Measurements from ENCODE around the gene SUN5. TPM values are rescaled to one million over a fixed set of nuclear protein-coding genes. Genes with fewer than 3 reads are reported as not detected.

SUN5 gene
- total RNA-seq, 6 experiments from 2014 or later = not detected

DNA sequence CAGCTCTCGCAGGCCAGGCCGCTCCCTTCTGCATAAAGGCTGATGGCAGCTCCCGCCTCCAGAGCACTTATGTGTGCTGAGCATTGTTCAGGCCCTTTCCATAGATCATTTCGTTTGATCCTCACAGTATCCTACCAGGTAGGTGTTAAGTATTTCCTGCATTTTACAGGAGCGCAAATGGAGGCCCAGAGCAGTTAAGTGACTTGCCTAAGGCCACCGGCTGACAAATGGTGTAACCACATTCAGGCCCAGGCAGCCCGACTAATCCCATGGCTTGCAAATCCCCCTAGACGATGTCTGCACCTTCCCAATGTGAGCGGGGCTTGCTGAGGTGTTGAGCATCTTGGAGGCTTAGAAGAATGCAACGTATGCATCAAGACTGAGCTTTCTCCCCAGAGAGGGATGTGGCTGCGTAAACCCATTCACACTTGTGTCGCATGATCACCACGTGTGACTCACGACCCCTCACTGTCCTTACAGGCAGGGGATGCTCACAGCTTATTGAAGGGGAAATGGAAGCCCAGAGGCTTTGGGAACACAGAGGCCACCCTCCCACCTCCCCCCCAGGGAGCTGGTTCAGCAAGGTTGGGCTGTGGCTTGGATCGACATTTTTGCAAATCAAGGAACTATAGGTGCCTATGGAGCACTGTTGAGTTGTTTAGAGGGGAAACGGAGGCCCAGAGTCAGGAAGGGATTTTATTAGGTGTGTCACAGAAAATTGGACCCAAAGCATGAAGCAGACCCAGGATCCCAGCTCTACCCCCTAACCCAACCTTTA is 10.3 kb upstream of the SUN5 start:
- H3K27ac Mint-ChIP-seq = no peak overlapping the region
- TF ChIP-seq, protein P1, sequence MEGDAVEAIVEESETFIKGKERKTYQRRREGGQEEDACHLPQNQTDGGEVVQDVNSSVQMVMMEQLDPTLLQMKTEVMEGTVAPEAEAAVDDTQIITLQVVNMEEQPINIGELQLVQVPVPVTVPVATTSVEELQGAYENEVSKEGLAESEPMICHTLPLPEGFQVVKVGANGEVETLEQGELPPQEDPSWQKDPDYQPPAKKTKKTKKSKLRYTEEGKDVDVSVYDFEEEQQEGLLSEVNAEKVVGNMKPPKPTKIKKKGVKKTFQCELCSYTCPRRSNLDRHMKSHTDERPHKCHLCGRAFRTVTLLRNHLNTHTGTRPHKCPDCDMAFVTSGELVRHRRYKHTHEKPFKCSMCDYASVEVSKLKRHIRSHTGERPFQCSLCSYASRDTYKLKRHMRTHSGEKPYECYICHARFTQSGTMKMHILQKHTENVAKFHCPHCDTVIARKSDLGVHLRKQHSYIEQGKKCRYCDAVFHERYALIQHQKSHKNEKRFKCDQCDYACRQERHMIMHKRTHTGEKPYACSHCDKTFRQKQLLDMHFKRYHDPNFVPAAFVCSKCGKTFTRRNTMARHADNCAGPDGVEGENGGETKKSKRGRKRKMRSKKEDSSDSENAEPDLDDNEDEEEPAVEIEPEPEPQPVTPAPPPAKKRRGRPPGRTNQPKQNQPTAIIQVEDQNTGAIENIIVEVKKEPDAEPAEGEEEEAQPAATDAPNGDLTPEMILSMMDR (IDR thresholded peaks at IDR 0.05) = no peak
- no peaks in the 10 kb centered on the region for H3K36me3 Mint-ChIP-seq (ENCODE audit: low read depth)
- peaks cover 52% of the 10 kb centered on the region for H3K27me3 Mint-ChIP-seq (ENCODE audit: insufficient read depth)
- no peaks in the 10 kb centered on the region for H3K4me1 Mint-ChIP-seq (ENCODE audit: low read depth)
- no peak overlapping the region for H3K4me3 Mint-ChIP-seq
- H3K9me3 Mint-ChIP-seq = no peaks in the 10 kb centered on the region
- no peak for DNase-seq

DNA sequence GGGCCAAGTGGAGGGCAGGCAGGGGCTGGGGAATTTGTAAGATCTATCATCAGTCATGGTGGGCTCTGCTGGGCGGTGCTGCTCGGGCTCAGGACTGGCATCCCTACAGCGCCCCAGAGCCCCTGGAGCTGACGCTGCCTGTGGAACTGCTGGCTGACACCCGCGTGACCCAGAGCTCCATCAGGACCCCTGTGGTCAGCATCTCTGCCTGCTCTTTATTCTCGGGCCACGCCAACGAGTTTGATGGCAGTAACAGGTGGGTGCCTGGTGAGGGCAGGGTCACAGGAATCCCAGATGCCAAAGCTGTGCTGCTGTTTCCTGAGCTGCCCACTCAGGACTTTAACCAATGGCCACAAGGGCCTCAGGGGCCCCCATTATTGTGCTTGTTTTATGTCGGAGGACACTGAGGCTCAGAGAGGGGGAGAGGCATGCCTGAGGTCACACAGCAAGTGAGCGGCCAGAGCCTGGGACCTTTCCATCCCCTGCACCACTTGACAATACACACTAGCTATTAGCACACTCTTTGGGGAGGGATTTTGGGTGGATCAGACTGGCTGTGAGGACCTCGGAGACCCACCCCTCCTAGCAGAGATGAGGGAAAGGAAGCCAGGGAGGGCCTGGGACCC is 9.6 kb upstream of the SUN5 start:
- TF ChIP-seq, protein P1 (IDR thresholded peaks at IDR 0.05) = no peak
- no peak overlapping the region for H3K4me3 Mint-ChIP-seq
- no peak for DNase-seq

DNA sequence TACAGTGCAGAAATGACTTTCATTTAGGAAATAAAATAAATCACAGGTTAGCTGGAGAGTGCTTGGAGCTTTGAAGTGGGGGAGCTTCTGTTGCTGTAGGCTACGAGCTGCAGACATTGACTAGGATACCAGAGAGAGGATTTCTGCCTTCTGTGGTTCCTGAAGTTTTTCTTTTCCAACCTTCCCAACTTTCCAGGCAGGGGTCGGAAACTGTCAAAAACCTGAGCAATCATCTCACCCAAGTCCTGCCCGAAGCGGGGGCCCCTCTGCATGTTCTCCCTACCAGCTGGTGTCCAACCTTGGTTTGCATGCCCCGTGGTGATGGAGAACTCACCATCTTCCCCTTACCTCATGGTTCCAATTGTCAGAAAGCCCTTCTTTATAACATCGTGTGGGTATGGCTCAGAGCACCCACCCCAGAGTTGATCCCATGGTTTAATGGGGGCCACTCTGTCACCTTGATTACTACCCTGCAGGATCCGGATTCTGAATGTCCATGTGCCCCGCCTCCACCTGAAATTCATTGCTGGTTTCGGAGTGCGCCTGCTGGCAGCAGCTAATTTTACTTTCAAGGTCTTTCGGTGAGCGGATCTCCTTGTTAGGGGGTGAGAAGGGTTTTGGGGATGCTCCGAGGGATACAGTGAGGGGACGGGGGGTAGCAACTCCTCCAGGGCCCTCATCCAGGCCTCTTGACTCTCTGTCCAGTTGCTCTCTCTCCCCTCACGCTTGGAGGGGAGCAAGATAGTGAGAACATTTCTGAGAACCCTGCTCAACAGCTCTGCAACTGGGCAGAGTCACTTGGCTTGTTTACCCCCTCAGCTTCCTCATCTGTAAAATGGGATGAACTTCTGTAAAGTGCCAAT is 8.3 kb upstream of the SUN5 start:
- no peak overlapping the region for H3K4me3 Mint-ChIP-seq
- TF ChIP-seq, protein P1 (IDR thresholded peaks at IDR 0.05) = no peak
- H3K27me3 Mint-ChIP-seq (ENCODE audit: insufficient read depth) = peaks cover 46% of the 10 kb centered on the region
- H3K9me3 Mint-ChIP-seq = no peaks in the 10 kb centered on the region
- H3K4me1 Mint-ChIP-seq (ENCODE audit: low read depth) = no peaks in the 10 kb centered on the region
- no peaks in the 10 kb centered on the region for H3K36me3 Mint-ChIP-seq (ENCODE audit: low read depth)
- no peak for DNase-seq
- no peak overlapping the region for H3K27ac Mint-ChIP-seq

More for the DNA sequence above, 9.6 kb upstream of the SUN5 start:
- H3K36me3 Mint-ChIP-seq (ENCODE audit: low read depth) = no peaks in the 10 kb centered on the region
- no peaks in the 10 kb centered on the region for H3K4me1 Mint-ChIP-seq (ENCODE audit: low read depth)
- H3K27me3 Mint-ChIP-seq (ENCODE audit: insufficient read depth) = peaks cover 47% of the 10 kb centered on the region
- no peak overlapping the region for H3K27ac Mint-ChIP-seq
- H3K9me3 Mint-ChIP-seq = no peaks in the 10 kb centered on the region

DNA sequence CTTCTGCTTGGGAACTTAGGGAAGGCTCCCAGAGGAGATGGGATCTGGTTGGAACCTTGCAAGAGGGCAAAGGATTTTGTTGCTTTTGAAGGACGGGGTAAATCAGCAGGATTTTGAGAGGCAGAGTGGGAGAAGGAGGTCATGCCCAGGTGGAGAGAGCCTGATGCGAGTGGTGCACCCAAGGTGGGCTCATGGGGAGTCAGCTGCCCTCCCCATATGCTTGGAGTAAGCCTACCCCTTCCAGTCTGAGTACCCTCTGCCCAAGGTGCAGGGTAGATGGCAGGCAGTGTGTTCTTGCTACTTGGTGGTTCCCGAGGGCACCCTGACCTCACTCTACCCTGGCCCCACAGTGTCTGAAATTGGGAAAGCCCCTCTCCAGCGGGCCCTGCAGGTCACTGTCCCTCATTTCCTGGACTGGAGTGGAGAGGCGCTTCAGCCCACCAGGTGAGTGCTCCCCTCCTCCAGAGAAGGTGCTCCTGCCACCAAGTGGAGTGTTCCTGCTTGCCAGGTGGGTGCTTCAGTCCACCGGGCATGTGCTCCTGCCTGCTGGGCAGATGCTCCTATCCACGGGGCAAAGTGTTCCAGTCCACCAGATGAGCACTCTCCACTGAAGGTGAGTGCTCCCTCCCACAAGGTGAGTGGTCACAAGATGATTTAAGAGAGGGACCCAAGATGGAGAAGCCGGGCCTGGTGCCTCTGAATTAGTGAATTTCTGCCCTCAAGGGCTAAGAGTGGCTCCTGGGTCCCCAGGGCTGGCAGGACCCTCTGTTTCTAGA is 6.6 kb upstream of the SUN5 start:
- Mint-ChIP-seq H3K9me3 (no peaks in the 10 kb centered on the region), H3K36me3 (ENCODE audit: low read depth) (no peaks in the 10 kb centered on the region), H3K27me3 (ENCODE audit: insufficient read depth) (peaks cover 36% of the 10 kb centered on the region), H3K27ac (no peak overlapping the region), H3K4me1 (ENCODE audit: low read depth) (no peaks in the 10 kb centered on the region), H3K4me3 (no peak overlapping the region)
- TF ChIP-seq, protein P1 (IDR thresholded peaks at IDR 0.05) = no peak
- DNase-seq = no peak

DNA sequence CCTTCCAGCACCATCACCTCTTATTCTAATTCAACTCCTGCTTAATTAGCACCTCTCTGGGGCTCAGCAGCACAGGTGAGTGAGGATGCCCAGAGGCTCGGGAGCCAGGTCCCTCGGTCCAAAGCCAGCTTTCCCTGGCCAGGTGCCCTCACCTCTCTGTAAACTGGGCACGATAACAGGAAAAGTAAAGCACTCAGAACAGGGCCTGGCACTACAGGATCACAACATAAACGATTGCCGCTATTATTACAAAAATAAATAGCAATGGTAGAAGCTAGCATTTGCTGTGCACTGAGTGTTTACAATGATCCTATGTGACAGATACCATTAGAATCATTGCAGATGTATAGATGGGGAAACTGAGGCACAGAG is 5.9 kb upstream of the SUN5 start:
- Mint-ChIP-seq H3K4me1 (ENCODE audit: low read depth) (no peaks in the 10 kb centered on the region), H3K36me3 (ENCODE audit: low read depth) (0 out of 2 replicates have a peak, but pooled peaks cover 3% of the 10 kb centered on the region), H3K27me3 (ENCODE audit: insufficient read depth) (peaks cover 34% of the 10 kb centered on the region), H3K9me3 (peaks cover 4% of the 10 kb centered on the region), H3K4me3 (no peak overlapping the region), H3K27ac (no peak overlapping the region)
- no peak for DNase-seq
- TF ChIP-seq, protein P1 (IDR thresholded peaks at IDR 0.05) = no peak
